Muscle layer of colon (tissue), 2 donors: ENCODE results near the gene TNFRSF8.

ENCODE experiments used
- H3K27ac ChIP-seq: one replicate; pipeline ENCODE4 v1.7.0; 2013; ENCODE audit warnings: low read depth, mild to moderate bottlenecking, low read length, moderate library complexity
- H3K27me3 ChIP-seq, 2 donors: one replicate each; pipeline ENCODE4 v1.7.0; 2013; ENCODE audit warnings: low read length in 2 of 2, mild to moderate bottlenecking in 2 of 2; ENCODE audit not compliant: insufficient read depth in 2 of 2, control insufficient read depth in 1 of 2
- H3K36me3 ChIP-seq: one replicate; pipeline ENCODE4 v1.7.0; 2013; ENCODE audit warnings: mild to moderate bottlenecking, low read length; ENCODE audit not compliant: insufficient read depth
- H3K4me1 ChIP-seq: one replicate; pipeline ENCODE4 v1.7.0; 2013; ENCODE audit warnings: mild to moderate bottlenecking, low read length; ENCODE audit not compliant: insufficient read depth
- H3K4me3 ChIP-seq, 2 donors: one replicate each; pipeline ENCODE4 v1.7.0; 2013; ENCODE audit warnings: low read length in 2 of 2, low read depth in 1 of 2, mild to moderate bottlenecking in 1 of 2, moderate library complexity in 1 of 2
- H3K9ac ChIP-seq: one replicate; pipeline ENCODE4 v1.7.0; 2013; ENCODE audit warnings: low read length
- H3K9me3 ChIP-seq: one replicate; pipeline ENCODE4 v1.7.0; 2013; ENCODE audit warnings: mild to moderate bottlenecking, low read length
- donor health status: abdominal sarcoma.
- donor health status: Adenocarcinoma of cecum.

The TNFRSF8 gene

GRCh38 chr1:12063141-12064072 is at the start of gene TNFRSF8:
Gene TNFRSF8, plus strand, starts transcription at chr1:12063303. Its CDS starts 296 bp downstream, at chr1:12063599.
- Histone ChIP-seq H3K27me3 (peaks cover 20 to 29% of the 10 kb centered on the region in 2 donors), H3K4me3 (no peak within 1 kb of the TSS), H3K4me1 (no peaks in the 10 kb centered on the region), H3K9me3 (no peaks in the 10 kb centered on the region), H3K9ac (no peak within 1 kb of the TSS), H3K36me3 (no peaks in the 10 kb centered on the region), H3K27ac (no peak within 1 kb of the TSS)

- Histone ChIP-seq H3K27me3 (no peaks in the 10 kb centered on the region), H3K9ac (no peak overlapping the region), H3K36me3 (peaks cover 37% of the 10 kb centered on the region), H3K27ac (no peak overlapping the region), H3K4me3 (no peak overlapping the region), H3K4me1 (no peaks in the 10 kb centered on the region), H3K9me3 (no peaks in the 10 kb centered on the region)
Measured at GRCh38 chr1:12014141-12014991, 48.7 kb upstream of the TNFRSF8 start.

- Histone ChIP-seq H3K36me3 (peaks cover 31% of the 10 kb centered on the region), H3K4me1 (peaks cover 3% of the 10 kb centered on the region), H3K9ac (no peak overlapping the region), H3K27me3 (no peaks in the 10 kb centered on the region), H3K27ac (no peak overlapping the region), H3K9me3 (no peaks in the 10 kb centered on the region), H3K4me3 (no peak overlapping the region)
Measured at GRCh38 chr1:12015001-12015491, 48.1 kb upstream of the TNFRSF8 start.

GRCh38 chr1:12015499-12015898 is 47.6 kb upstream of the TNFRSF8 start:
- no peak overlapping the region for H3K27ac ChIP-seq
- no peak overlapping the region for H3K4me3 ChIP-seq

GRCh38 chr1:12016182-12016581 is 46.9 kb upstream of the TNFRSF8 start:
- Histone ChIP-seq H3K9me3 (no peaks in the 10 kb centered on the region), H3K36me3 (peaks cover 20% of the 10 kb centered on the region), H3K4me3 (no peak overlapping the region), H3K4me1 (peaks cover 8% of the 10 kb centered on the region), H3K9ac (no peak overlapping the region), H3K27ac (no peak overlapping the region), H3K27me3 (no peaks in the 10 kb centered on the region)

More at GRCh38 chr1:12015499-12015898, 47.6 kb upstream of the TNFRSF8 start:
- Histone ChIP-seq H3K36me3 (peaks cover 27% of the 10 kb centered on the region), H3K9ac (no peak overlapping the region), H3K4me1 (peaks cover 7% of the 10 kb centered on the region), H3K27me3 (no peaks in the 10 kb centered on the region), H3K9me3 (no peaks in the 10 kb centered on the region)

- peaks cover 5% of the 10 kb centered on the region for H3K36me3 ChIP-seq
- peaks cover 8% of the 10 kb centered on the region for H3K4me1 ChIP-seq
- no peaks in the 10 kb centered on the region for H3K27me3 ChIP-seq
- H3K27ac ChIP-seq: peak overlapping the region; percentile 74
- H3K4me3 ChIP-seq: peak overlapping the region; percentile 81 to 90
- H3K9me3 ChIP-seq: no peaks in the 10 kb centered on the region
- peak overlapping the region; percentile 44 for H3K9ac ChIP-seq
Measured at GRCh38 chr1:12019858-12020509, 43.1 kb upstream of the TNFRSF8 start.

- Histone ChIP-seq H3K9me3 (no peaks in the 10 kb centered on the region), H3K36me3 (peaks cover 16% of the 10 kb centered on the region), H3K4me1 (peaks cover 8% of the 10 kb centered on the region), H3K27me3 (no peaks in the 10 kb centered on the region), H3K9ac (no peak overlapping the region), H3K27ac (no peak overlapping the region), H3K4me3 (no peak overlapping the region)
Measured at GRCh38 chr1:12021616-12022015, 41.5 kb upstream of the TNFRSF8 start.

- peaks cover 8% of the 10 kb centered on the region for H3K4me1 ChIP-seq
- H3K27ac ChIP-seq: no peak overlapping the region
- H3K4me3 ChIP-seq: no peak overlapping the region
- no peak overlapping the region for H3K9ac ChIP-seq
- H3K36me3 ChIP-seq: peaks cover 19% of the 10 kb centered on the region
- no peaks in the 10 kb centered on the region for H3K27me3 ChIP-seq
- H3K9me3 ChIP-seq: no peaks in the 10 kb centered on the region
Measured at GRCh38 chr1:12022036-12022435, 41.1 kb upstream of the TNFRSF8 start.

- Histone ChIP-seq H3K27ac (no peak overlapping the region), H3K36me3 (peaks cover 37% of the 10 kb centered on the region)
Measured at GRCh38 chr1:12026586-12026985, 36.5 kb upstream of the TNFRSF8 start.

GRCh38 chr1:12028248-12028647 is 34.9 kb upstream of the TNFRSF8 start:
- Histone ChIP-seq H3K4me1 (no peaks in the 10 kb centered on the region), H3K27me3 (no peaks in the 10 kb centered on the region), H3K9ac (no peak overlapping the region), H3K9me3 (no peaks in the 10 kb centered on the region), H3K4me3 (no peak overlapping the region), H3K36me3 (peaks cover 37% of the 10 kb centered on the region), H3K27ac (no peak overlapping the region)

More at GRCh38 chr1:12026586-12026985, 36.5 kb upstream of the TNFRSF8 start:
- Histone ChIP-seq H3K4me1 (no peaks in the 10 kb centered on the region), H3K27me3 (no peaks in the 10 kb centered on the region), H3K4me3 (no peak overlapping the region), H3K9ac (no peak overlapping the region), H3K9me3 (no peaks in the 10 kb centered on the region)
